Neuronal stem cell (in vitro differentiated cells): ENCODE measurements around the gene MLF2.

Experiments used
- DNase-seq: peaks from one replicate; pipeline ENCODE4 v3.0.0-alpha.2; 2013; ENCODE audit warnings: low spot score
- H2AFZ ChIP-seq: one replicate; pipeline ENCODE4 v1.6.1; 2013; ENCODE audit warnings: mild to moderate bottlenecking, low read length, inconsistent platforms
- H2AK5ac ChIP-seq: 2 replicates; pipeline ENCODE4 v1.6.1; 2013; ENCODE audit warnings: low read depth, mild to moderate bottlenecking, inconsistent platforms, low read length, moderate library complexity, mixed read lengths
- H2BK120ac ChIP-seq: 2 replicates; pipeline ENCODE4 v1.6.1; 2013; ENCODE audit warnings: low read depth, mild to moderate bottlenecking, inconsistent platforms, low read length, moderate library complexity, mixed read lengths
- H2BK12ac ChIP-seq: one replicate; pipeline ENCODE4 v1.6.1; 2013; ENCODE audit warnings: low read length, inconsistent platforms
- H2BK15ac ChIP-seq: 2 replicates; pipeline ENCODE4 v1.6.1; 2013; ENCODE audit warnings: mild to moderate bottlenecking, low read length, inconsistent platforms, mixed read lengths
- H2BK5ac ChIP-seq: one replicate; pipeline ENCODE4 v1.6.1; 2013; ENCODE audit warnings: inconsistent platforms, mild to moderate bottlenecking, low read length, moderate library complexity
- H3K14ac ChIP-seq: one replicate; pipeline ENCODE4 v1.6.1; 2013; ENCODE audit warnings: low read length, inconsistent platforms
- H3K18ac ChIP-seq: 2 replicates; pipeline ENCODE4 v1.6.1; 2013; ENCODE audit warnings: low read length, inconsistent platforms
- H3K23ac ChIP-seq: 2 replicates; pipeline ENCODE4 v1.6.1; 2013; ENCODE audit warnings: low read depth, mild to moderate bottlenecking, mixed read lengths, low read length, inconsistent platforms; ENCODE audit not compliant: poor library complexity
- H3K27ac ChIP-seq: replicated peaks from 3 replicates; pipeline ENCODE4 v1.5.1; 2013; ENCODE audit warnings: low read length, inconsistent platforms
- H3K27me3 ChIP-seq, 3 experiments: 2 replicates each; pipeline ENCODE4 v1.6.1; 2013; ENCODE audit warnings: low read length in 3 of 3, mild to moderate bottlenecking in 2 of 3, inconsistent platforms in 1 of 3, low read depth in 1 of 3, mixed read lengths in 1 of 3, moderate library complexity in 1 of 3; ENCODE audit not compliant: control insufficient read depth in 3 of 3, insufficient read depth in 3 of 3
- H3K36me3 ChIP-seq, 2 donors: replicated peaks in 1 of 2; 2 replicates each; pipeline ENCODE4 v1.6.1; 2013; ENCODE audit warnings: low read length in 2 of 2; ENCODE audit not compliant: control insufficient read depth in 2 of 2, insufficient read depth in 2 of 2
- H3K4ac ChIP-seq: 2 replicates; pipeline ENCODE4 v1.6.1; 2013; ENCODE audit warnings: inconsistent platforms, mild to moderate bottlenecking, low read length, moderate library complexity
- H3K4me1 ChIP-seq, 2 donors: 1 replicate in 1 of 2; 2 replicates in 1 of 2; pipeline ENCODE4 v1.6.1; 2013; ENCODE audit warnings: low read length in 2 of 2, low read depth in 1 of 2; ENCODE audit not compliant: control insufficient read depth in 2 of 2, insufficient read depth in 1 of 2
- H3K4me2 ChIP-seq: one replicate; pipeline ENCODE4 v1.6.1; 2013; ENCODE audit warnings: mild to moderate bottlenecking, low read length, inconsistent platforms; ENCODE audit not compliant: insufficient read depth, poor library complexity, severe bottlenecking
- H3K4me3 ChIP-seq, 2 donors: 2 replicates each; pipeline ENCODE4 v1.5.1; 2013; ENCODE audit warnings: low read length in 2 of 2, mild to moderate bottlenecking in 2 of 2, inconsistent platforms in 1 of 2, moderate library complexity in 1 of 2
- H3K79me1 ChIP-seq: one replicate; pipeline ENCODE4 v1.6.1; 2013; ENCODE audit warnings: low read depth, mild to moderate bottlenecking, inconsistent platforms, low read length, moderate library complexity
- H3K9ac ChIP-seq: one replicate; pipeline ENCODE4 v1.6.1; 2013; ENCODE audit warnings: mild to moderate bottlenecking, low read depth, low read length, inconsistent platforms; ENCODE audit not compliant: poor library complexity
- H3K9me3 ChIP-seq, 2 donors: replicated peaks in 1 of 2; 2 replicates each; pipeline versions ENCODE3 to v1.6.1; 2013; ENCODE audit warnings: low read length in 2 of 2, mild to moderate bottlenecking in 2 of 2, inconsistent platforms in 1 of 2, low read depth in 1 of 2, mixed read lengths in 1 of 2, moderate library complexity in 1 of 2; ENCODE audit not compliant: control insufficient read depth in 2 of 2, insufficient read depth in 1 of 2
- H4K8ac ChIP-seq: one replicate; pipeline ENCODE4 v1.6.1; 2013; ENCODE audit warnings: low read depth, mild to moderate bottlenecking, inconsistent platforms, low read length, moderate library complexity
- H4K91ac ChIP-seq: one replicate; pipeline ENCODE4 v1.6.1; 2013; ENCODE audit warnings: low read length, low read depth, mild to moderate bottlenecking, inconsistent platforms; ENCODE audit not compliant: poor library complexity
- WGBS, 2 donors: extraction: QIAGEN DNeasy Blood & Tissue Kit; methylation state at CpG; one replicate each; pipeline ENCODE4 v1.1.7; 2013; ENCODE audit warnings: missing lambda C conversion rate in 2 of 2, mixed read lengths in 1 of 2; ENCODE audit not compliant: insufficient read length in 2 of 2, insufficient replicate concordance in 1 of 2; ENCODE audit errors: extremely low coverage in 2 of 2; 5-methylcytosine and 5-hydroxymethylcytosine counted together

The MLF2 gene

DNA sequence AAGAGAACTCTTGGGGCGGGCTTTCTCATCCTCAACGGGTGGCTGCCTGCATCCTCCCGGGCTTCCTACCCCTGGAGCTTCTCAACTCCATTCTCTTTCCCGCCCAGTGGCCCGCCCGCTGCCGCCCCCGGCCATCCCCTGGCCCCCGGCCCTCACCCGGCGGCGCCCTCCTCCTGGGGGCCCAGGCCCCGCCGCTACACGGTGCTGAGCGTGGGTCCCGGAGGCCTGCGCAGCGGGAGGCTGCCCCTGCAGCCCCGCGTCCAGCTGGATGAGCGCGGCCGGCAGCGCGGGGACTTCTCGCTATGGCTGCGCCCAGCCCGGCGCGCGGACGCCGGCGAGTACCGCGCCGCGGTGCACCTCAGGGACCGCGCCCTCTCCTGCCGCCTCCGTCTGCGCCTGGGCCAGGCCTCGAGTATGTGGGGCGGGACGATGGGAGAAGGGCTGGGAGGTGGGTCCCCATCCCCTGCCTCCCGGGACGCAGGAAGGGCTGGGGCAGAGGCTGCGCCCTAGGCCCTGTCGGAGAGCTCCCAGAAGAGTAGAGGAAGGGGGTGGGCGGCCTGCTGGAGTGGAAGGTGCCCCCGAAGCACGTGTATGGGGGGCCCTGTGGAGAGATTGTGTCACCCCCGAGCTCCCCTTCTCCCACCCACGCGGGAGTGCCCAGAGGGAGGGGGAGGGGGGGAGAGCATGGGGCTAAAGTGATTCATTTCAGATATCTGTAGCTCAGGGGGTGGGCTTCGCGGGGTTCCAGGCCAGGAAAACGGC, 20.8 kb upstream of the MLF2 start:
- Histone ChIP-seq H3K14ac (no peak overlapping the region), H2BK15ac (peak overlapping the region; percentile 70), H3K4me3 (no peak overlapping the region), H2BK5ac (peak overlapping the region; percentile 9), H3K4ac (no peak overlapping the region), H3K27ac (no peak overlapping the region), H2BK120ac (no peak overlapping the region), H3K27me3 (peaks cover 0 to 2% (median 0%) of the 10 kb centered on the region in 3 experiments), H2AK5ac (peak overlapping the region; percentile 51), H2AFZ (no peak overlapping the region), H3K9ac (peak overlapping the region; percentile 67), H4K91ac (no peak overlapping the region), H3K36me3 (peaks cover 38 to 73% of the 10 kb centered on the region in 2 donors), H3K9me3 (peaks cover 0 to 2% of the 10 kb centered on the region in 2 donors), H3K79me1 (peaks cover 8% of the 10 kb centered on the region), H3K4me1 (peaks cover 28 to 46% of the 10 kb centered on the region in 2 donors), H2BK12ac (peak overlapping the region; percentile 47), H3K23ac (no peak overlapping the region), H3K4me2 (peak overlapping the region; percentile 35), H4K8ac (no peak overlapping the region), H3K18ac (peak overlapping the region; percentile 13)
- WGBS, 2 donors, result no CpG with 5 or more reads among the region's 60 CpGs
- no peak for DNase-seq

DNA sequence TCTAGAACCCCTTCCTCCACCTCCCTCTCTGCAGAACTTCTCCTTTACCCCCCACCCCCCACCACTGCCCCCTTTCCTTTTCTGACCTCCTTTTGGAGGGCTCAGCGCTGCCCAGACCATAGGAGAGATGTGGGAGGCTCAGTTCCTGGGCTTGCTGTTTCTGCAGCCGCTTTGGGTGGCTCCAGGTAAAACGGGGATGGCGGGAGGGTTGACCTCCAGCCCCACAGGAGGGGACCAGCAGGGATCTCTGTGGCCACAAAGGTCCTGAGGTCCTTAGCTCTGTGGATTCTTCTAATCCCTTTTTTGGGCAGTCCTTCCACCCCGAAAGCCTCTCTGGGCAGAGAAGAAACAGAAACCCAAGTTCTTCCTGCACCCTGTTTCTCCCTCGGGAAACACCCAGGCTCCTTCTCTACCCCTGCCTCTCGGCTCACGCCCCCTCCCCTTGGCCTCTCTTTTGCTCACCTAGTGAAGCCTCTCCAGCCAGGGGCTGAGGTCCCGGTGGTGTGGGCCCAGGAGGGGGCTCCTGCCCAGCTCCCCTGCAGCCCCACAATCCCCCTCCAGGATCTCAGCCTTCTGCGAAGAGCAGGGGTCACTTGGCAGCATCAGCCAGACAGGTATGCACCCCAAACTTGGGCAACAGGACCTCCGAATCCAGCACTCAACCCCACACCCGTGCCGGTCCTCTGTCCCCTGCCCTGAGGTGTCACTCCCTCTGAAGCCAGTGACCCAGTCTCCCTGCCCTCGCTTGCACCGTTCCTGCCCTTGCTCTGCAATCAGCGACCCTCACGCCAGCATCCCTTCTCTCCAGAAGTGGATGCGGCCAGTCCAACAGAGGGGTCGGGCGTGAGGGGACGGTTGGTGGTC, 20.0 kb upstream of the MLF2 start:
- Histone ChIP-seq H3K9me3 (peaks cover 0 to 2% of the 10 kb centered on the region in 2 donors), H3K4ac (no peak overlapping the region), H3K18ac (peak overlapping the region; percentile 82), H4K8ac (no peak overlapping the region), H2BK5ac (peak overlapping the region; percentile 9), H3K27ac (no peak overlapping the region), H2AK5ac (peak overlapping the region; percentile 69), H3K23ac (peak overlapping the region; percentile 66), H3K4me1 (peaks cover 26 to 39% of the 10 kb centered on the region in 2 donors), H4K91ac (no peak overlapping the region), H3K36me3 (peaks cover 38 to 81% of the 10 kb centered on the region in 2 donors), H3K14ac (no peak overlapping the region), H2AFZ (no peak overlapping the region), H2BK120ac (no peak overlapping the region), H3K27me3 (peaks cover 0 to 2% (median 0%) of the 10 kb centered on the region in 3 experiments), H3K4me3 (no peak overlapping the region), H3K4me2 (peak overlapping the region; percentile 35), H2BK15ac (no peak overlapping the region), H2BK12ac (peak overlapping the region; percentile 47), H3K9ac (peak overlapping the region; percentile 82), H3K79me1 (peaks cover 8% of the 10 kb centered on the region)
- no peak for DNase-seq
- no CpG with 5 or more reads among the region's 21 CpGs for WGBS, 2 donors

- no peak within 1 kb of the TSS for H4K8ac ChIP-seq
- peaks cover 0 to 2% (median 0%) of the 10 kb centered on the region in 3 experiments for H3K27me3 ChIP-seq
- H2BK5ac ChIP-seq, result peak within 1 kb of the TSS; percentile 9
- no peak within 1 kb of the TSS for H3K4me3 ChIP-seq
- no peak within 1 kb of the TSS for H2BK120ac ChIP-seq
- H3K36me3 ChIP-seq, result peaks cover 41 to 76% of the 10 kb centered on the region in 2 donors
- peak within 1 kb of the TSS; percentile 66 for H3K23ac ChIP-seq
- no peak within 1 kb of the TSS for H4K91ac ChIP-seq
- H3K9me3 ChIP-seq, result peaks cover 0 to 4% of the 10 kb centered on the region in 2 donors
- peak within 1 kb of the TSS; percentile 35 for H3K4me2 ChIP-seq
- H3K27ac ChIP-seq, result peak within 1 kb of the TSS; percentile 25
- no peak for DNase-seq
- peaks cover 8% of the 10 kb centered on the region for H3K79me1 ChIP-seq
- no peak within 1 kb of the TSS for H2BK15ac ChIP-seq
- peak within 1 kb of the TSS; percentile 82 for H3K9ac ChIP-seq
- H3K4ac ChIP-seq, result no peak within 1 kb of the TSS
- peaks cover 27 to 38% of the 10 kb centered on the region in 2 donors for H3K4me1 ChIP-seq
- no peak within 1 kb of the TSS for H3K14ac ChIP-seq
- peak within 1 kb of the TSS; percentile 69 for H2AK5ac ChIP-seq
- WGBS, 2 donors, result no CpG with 5 or more reads among the region's 15 CpGs
- H2AFZ ChIP-seq, result no peak within 1 kb of the TSS
- H3K18ac ChIP-seq, result peak within 1 kb of the TSS; percentile 82
- H2BK12ac ChIP-seq, result peak within 1 kb of the TSS; percentile 47
Observed at GRCh38 chr12:6772331-6772695, 19.4 kb upstream of the MLF2 start, which contains the start of gene LAG3. TSS of gene LAG3 (plus strand) at chr12:6772520. CDS start at chr12:6772853, 333 bp downstream.
